ENCODE results near the gene TRIM39.
A peak's percentile ranks its signal among the peaks of the same experiment; 100 is the strongest.

The TRIM39 gene

DNA sequence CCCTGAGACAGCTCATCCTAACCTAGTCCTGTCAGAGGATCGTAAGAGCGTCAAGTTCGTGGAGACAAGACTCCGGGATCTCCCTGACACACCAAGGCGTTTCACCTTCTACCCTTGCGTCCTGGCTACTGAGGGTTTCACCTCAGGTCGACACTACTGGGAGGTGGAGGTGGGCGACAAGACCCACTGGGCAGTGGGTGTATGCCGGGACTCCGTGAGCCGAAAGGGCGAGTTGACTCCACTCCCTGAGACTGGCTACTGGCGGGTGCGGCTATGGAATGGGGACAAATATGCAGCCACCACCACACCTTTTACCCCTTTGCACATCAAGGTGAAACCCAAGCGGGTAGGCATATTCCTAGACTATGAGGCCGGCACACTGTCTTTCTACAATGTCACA, 15.0 kb downstream of the TRIM39 start:
- H3K4me3 ChIP-seq (ENCODE audit: low read length) = no peak overlapping the region
- TF ChIP-seq, protein P1, sequence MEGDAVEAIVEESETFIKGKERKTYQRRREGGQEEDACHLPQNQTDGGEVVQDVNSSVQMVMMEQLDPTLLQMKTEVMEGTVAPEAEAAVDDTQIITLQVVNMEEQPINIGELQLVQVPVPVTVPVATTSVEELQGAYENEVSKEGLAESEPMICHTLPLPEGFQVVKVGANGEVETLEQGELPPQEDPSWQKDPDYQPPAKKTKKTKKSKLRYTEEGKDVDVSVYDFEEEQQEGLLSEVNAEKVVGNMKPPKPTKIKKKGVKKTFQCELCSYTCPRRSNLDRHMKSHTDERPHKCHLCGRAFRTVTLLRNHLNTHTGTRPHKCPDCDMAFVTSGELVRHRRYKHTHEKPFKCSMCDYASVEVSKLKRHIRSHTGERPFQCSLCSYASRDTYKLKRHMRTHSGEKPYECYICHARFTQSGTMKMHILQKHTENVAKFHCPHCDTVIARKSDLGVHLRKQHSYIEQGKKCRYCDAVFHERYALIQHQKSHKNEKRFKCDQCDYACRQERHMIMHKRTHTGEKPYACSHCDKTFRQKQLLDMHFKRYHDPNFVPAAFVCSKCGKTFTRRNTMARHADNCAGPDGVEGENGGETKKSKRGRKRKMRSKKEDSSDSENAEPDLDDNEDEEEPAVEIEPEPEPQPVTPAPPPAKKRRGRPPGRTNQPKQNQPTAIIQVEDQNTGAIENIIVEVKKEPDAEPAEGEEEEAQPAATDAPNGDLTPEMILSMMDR (IDR thresholded peaks at IDR 0.05; ENCODE audit: insufficient read depth, low read depth, low read length, missing control alignments) = no peak
- DNase-seq (ENCODE audit: low read depth) = no peak

DNA sequence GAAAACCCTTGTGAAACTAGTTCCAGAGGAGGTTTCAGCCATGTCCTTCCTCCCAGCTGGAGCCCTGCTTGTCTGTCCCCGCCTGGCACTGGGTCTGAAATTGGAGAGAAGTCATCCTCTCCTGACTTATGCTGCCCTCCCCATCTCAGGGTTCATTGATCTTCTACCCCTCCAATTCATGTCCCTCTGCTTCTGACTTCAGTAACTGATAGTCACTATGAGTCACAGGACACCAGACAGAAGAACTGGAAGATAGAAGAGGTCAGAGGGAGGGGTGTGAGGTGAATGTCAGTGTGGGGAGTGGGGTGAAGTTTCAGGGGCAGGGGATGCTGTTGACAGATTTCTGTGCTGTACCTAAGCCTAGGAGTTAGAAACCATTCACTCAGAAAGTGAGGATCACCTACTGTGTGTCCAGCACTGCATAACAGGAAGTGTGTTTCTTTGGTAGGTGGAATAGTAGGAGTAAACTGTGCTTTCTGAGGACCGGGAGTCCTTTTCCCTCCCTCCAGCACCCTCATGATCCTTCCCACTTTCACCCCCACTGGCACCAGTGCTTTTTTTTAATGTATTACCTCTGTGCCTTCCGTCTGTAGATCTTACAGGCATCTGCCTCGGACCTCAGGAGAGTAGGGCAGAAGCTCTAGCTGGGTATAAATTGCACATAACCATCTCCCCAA, 17.6 kb downstream of the TRIM39 start:
- H3K4me3 ChIP-seq (ENCODE audit: low read length) = peak overlapping the region; percentile 82
- DNase-seq (ENCODE audit: low read depth) = no peak

DNA sequence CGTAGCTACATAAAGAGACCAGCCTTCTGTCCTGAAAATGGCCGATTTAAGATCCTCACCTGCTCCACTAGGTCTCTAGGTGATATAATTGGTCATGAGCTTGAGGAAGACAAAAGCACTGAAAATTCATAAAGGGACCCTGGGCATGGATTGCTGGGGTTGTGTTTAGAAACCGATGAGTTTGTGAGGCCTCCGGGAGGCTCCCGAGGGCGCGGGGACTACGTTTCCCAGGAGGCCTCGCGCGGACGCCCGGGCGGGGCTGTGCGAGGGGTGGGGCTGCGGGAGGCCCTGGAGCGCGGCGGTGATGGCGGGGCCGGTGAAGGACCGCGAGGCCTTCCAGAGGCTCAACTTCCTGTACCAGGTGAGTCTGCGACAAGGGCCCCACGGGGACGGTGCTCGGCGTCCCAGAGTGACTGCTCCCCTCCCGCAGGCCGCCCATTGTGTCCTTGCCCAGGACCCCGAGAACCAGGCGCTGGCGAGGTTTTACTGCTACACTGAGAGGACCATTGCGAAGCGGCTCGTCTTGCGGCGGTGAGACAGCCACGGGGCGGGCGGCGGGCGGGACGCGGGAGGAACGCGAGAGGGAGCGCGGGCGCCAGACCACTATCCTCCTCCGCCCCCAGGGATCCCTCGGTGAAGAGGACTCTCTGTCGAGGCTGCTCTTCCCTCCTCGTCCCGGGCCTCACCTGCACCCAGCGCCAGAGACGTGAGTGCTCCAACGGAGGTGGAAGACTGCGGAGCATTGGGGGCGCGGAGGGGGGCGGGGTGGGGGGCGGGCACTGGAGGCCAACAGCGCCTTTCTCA, 18.3 kb downstream of the TRIM39 start, which contains the start of gene RPP21:
RPP21 (plus strand) TSS at position 289 of the 804 bp plus-strand sequence; CDS start at position 305, 16 bp downstream.
- peak within 1 kb of the TSS; percentile 82 for H3K4me3 ChIP-seq (ENCODE audit: low read length)
- peak; percentile 87 for DNase-seq (ENCODE audit: low read depth)
- TF ChIP-seq, protein P1 (IDR thresholded peaks at IDR 0.05; ENCODE audit: insufficient read depth, low read depth, low read length, missing control alignments) = no peak

More for the DNA sequence above, 17.6 kb downstream of the TRIM39 start:
- TF ChIP-seq, protein P1 (IDR thresholded peaks at IDR 0.05; ENCODE audit: insufficient read depth, low read depth, low read length, missing control alignments) = no peak

DNA sequence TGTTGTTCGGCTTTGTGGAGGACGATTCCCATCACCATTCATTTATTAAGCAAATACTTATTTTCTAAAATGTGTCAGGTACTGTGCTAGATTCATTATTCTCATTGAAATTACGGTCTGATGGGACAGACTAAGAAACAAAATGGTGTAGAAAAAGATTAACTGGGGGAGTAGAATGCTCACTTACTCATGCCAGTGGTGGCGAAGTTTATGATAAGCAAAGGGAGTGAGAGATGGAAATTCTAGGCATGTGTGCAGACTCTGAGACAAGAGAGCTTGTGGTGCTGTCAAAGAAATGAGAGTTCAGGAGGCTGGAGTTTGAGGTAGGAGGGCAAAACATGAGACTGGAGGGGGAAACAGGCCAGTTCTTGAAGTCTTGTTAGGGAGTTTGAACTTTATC, 19.1 kb downstream of the TRIM39 start:
- DNase-seq (ENCODE audit: low read depth) = no peak
- TF ChIP-seq, protein P1 (IDR thresholded peaks at IDR 0.05; ENCODE audit: insufficient read depth, low read depth, low read length, missing control alignments) = no peak
- peak overlapping the region; percentile 82 for H3K4me3 ChIP-seq (ENCODE audit: low read length)

DNA sequence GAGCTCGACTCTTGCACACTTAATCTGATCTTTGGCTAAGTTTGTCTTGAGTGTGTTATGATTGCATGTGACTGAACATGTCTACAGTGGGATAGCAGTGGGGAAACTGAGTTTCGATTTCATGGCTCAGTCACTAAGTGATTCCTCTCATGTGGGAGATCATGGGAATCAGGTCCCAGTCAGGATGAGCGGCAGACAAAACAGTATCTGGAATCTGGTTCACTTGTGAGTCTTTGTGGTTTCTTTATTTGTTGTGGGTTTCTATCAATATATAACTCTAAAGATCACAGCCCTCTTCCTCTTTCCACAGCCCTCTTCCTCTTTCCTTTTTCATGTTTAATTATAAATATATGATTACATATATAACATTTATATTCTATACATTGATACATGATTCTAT, 22.2 kb downstream of the TRIM39 start:
- TF ChIP-seq, protein P1 (IDR thresholded peaks at IDR 0.05; ENCODE audit: insufficient read depth, low read depth, low read length, missing control alignments) = no peak
- DNase-seq (ENCODE audit: low read depth) = no peak
- no peak overlapping the region for H3K4me3 ChIP-seq (ENCODE audit: low read length)

DNA sequence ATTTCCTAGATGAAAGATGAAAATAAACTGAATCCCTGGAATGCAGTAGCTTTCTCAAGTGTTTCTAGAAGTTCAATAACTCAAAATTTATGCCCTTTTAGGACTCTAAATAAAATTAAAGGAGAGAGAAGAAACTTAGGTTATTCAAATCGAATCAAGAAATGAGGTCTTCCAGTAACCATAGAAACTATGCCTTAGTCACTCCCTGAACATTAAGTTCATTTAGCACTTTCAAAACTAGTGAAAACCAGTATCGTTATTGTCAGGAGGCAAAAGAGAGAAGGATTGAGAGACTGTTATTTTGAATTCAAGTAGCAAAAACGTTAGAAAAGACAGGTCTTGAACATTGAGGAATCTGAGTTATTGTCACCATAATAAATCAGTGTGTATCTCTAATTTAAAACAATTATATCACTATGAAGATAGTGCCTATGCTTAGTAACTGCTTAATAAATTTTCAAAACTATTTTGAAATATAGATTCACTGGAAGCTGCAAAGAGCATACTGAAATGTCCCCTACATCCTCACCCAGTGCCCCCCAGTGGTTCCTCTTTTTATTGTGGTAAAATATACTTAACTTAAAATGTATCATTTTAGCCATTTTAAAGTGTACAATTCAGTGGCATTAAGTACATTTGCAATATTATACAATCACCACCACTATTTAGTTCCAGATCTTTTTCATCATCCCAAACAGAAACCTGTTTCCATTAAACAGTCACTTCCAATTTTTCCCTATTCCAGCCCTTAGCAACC, 22.9 kb downstream of the TRIM39 start:
- no peak overlapping the region for H3K4me3 ChIP-seq (ENCODE audit: low read length)
- TF ChIP-seq, protein P1 (IDR thresholded peaks at IDR 0.05; ENCODE audit: insufficient read depth, low read depth, low read length, missing control alignments) = no peak

More for the DNA sequence above, 22.9 kb downstream of the TRIM39 start:
- no peak for DNase-seq (ENCODE audit: low read depth)
